Karpas-422 (cell line): ENCODE results near the gene BAG3. TPM values are rescaled to one million over a fixed set of nuclear protein-coding genes. Genes with fewer than 3 reads are reported as not detected.

ENCODE experiments used
- total RNA-seq: library from RNA; depleted of rRNA; stranded (reverse); fragments of >200 nt; shearing (Covaris generic); gene quantifications from 2 replicates; pipeline ENCODE4 v1.2.3, GENCODE V29; 2014; ENCODE audit warnings: low replicate concordance; rRNA removed

BAG3 gene
- total RNA-seq, 1 experiment from 2014 or later: 1.4 TPM

Other genes starting within 250 kb of the BAG3 start
- 54.5 and 78.0 TPM in 2 replicates for gene RGS10, start 108.7 kb upstream of the BAG3 start, total RNA-seq
- 60.4 and 120 TPM in 2 replicates for gene TIAL1, start 54.4 kb upstream of the BAG3 start, total RNA-seq
- 2.5 and 5.6 TPM in 2 replicates for gene INPP5F, start 74.7 kb downstream of the BAG3 start, total RNA-seq
- gene MCMBP, start 221.5 kb downstream of the BAG3 start, total RNA-seq: 25.8 and 38.2 TPM in 2 replicates
- 32.0 and 33.2 TPM in 2 replicates for gene SEC23IP, start 241.3 kb downstream of the BAG3 start, total RNA-seq